LNCAP (cell line): ENCODE measurements around the gene PRND.

Experiments
- TF ChIP-seq, protein P1 (sequence below): fragments of 450-650 bp; IDR thresholded peaks from 2 replicates; pipeline ENCODE4 v1.5.1; 2017; ENCODE audit warnings: mild to moderate bottlenecking

PRND gene

GRCh38 chr20:4720041-4720976 is 1.4 kb upstream of the PRND start:
- TF ChIP-seq, protein P1, sequence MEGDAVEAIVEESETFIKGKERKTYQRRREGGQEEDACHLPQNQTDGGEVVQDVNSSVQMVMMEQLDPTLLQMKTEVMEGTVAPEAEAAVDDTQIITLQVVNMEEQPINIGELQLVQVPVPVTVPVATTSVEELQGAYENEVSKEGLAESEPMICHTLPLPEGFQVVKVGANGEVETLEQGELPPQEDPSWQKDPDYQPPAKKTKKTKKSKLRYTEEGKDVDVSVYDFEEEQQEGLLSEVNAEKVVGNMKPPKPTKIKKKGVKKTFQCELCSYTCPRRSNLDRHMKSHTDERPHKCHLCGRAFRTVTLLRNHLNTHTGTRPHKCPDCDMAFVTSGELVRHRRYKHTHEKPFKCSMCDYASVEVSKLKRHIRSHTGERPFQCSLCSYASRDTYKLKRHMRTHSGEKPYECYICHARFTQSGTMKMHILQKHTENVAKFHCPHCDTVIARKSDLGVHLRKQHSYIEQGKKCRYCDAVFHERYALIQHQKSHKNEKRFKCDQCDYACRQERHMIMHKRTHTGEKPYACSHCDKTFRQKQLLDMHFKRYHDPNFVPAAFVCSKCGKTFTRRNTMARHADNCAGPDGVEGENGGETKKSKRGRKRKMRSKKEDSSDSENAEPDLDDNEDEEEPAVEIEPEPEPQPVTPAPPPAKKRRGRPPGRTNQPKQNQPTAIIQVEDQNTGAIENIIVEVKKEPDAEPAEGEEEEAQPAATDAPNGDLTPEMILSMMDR: peak; percentile 71

DNA sequence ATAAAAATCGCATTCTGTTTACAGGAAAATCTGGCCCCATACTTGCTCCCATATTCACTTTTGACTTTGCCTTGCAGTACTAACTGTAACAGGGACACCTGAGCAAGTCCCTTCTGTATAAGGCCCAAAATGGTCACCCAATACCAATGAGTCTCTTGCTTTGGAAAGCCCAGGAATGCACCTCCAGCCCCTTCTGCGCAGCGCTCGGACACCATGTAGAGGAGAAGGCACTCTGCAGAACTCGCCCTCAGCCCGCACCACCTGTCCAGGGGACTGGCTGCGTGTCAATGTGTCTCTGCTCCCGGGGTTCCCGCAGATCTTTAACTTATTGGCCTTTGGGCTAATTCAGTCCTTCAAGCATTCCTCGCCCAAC is 746 bp upstream of the PRND start:
- TF ChIP-seq, protein P1: no peak; the same call in 1 of the 2 replicates

DNA sequence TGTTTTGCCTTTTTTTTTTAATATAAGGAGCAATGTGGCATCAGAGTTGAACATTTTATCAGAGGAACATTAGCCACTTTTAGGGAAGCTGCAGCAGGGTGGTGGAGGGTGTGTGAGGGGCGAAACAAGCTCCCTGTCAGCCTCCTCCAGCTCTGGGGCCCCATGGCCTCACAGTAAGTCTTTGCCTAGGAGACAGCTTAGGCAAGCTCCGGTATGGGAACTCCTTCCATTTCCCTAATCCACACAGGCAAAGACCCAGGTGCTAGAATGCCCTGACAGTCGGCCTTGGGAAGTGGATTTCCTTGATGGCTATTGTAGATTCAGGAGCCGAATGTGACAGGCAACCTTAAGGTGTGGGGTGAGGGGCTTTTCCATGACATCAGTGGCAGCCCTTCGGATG is 862 bp downstream of the PRND start:
- TF ChIP-seq, protein P1: no peak

DNA sequence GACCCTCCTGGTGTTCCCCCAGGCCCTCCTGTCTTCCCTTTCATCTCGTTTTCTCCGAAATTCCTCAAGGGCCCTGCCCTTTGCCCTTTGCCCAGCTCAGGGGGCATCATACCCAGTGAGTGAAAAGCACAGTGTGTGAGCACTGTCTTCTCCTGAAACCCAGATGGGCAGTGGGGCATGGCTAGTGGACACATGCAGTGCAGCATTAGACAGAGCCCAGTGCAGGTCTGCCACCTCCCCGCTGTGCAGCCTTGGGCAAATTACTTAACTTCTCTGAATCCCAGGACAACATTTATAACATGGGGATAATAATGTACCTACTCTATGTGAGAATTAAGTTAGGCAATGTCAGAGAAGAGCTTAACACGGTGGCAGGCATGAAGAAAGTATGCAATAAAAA is 1.3 kb downstream of the PRND start:
- TF ChIP-seq, protein P1: no peak

DNA sequence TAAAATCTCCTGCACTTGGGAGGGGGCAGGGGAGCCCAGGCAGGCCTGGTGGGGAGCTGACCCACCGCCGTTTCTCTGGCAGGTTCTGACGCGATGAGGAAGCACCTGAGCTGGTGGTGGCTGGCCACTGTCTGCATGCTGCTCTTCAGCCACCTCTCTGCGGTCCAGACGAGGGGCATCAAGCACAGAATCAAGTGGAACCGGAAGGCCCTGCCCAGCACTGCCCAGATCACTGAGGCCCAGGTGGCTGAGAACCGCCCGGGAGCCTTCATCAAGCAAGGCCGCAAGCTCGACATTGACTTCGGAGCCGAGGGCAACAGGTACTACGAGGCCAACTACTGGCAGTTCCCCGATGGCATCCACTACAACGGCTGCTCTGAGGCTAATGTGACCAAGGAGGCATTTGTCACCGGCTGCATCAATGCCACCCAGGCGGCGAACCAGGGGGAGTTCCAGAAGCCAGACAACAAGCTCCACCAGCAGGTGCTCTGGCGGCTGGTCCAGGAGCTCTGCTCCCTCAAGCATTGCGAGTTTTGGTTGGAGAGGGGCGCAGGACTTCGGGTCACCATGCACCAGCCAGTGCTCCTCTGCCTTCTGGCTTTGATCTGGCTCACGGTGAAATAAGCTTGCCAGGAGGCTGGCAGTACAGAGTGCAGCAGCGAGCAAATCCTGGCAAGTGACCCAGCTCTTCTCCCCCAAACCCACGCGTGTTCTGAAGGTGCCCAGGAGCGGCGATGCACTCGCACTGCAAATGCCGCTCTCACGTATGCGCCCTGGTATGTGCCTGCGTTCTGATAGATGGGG is 3.0 kb downstream of the PRND start:
- TF ChIP-seq, protein P1: no peak

DNA sequence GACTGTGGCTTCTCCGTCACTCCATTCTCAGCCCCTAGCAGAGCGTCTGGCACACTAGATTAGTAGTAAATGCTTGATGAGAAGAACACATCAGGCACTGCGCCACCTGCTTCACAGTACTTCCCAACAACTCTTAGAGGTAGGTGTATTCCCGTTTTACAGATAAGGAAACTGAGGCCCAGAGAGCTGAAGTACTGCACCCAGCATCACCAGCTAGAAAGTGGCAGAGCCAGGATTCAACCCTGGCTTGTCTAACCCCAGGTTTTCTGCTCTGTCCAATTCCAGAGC is 3.5 kb downstream of the PRND start:
- TF ChIP-seq, protein P1: no peak

DNA sequence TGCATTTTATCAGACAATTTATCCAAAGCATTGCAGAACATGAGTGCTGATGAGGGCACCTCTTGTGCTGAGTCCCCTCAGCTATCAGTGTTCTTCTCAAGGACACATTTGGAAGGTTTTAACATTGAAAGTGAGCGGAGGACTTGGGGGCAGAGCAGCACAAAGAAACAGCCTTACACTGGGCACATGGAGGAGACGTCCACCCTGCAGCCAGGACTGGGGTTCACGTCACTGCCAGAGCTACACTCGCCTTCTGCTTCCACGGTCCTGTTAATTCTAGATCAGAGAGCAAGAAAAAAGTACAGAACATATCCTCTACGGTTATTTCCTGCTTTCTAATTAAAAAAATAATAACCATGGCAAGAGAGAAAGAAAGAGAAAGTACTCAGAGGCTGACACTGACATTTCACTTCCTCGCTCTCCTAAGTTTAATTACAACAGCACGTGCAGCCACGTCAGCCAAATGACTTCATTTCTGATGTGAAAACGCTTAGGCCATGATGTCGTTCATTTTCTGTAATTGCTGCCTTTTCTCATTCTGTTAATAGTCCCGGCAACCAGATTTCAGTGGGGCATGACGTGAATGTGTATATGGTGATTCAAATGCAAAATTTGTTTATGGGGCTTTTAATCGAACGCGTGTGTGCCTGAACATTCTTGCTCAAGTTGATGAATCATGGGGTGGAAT is 5.1 kb downstream of the PRND start:
- TF ChIP-seq, protein P1: no peak
